Omental fat pad (tissue), 4 donors: ENCODE results near the gene LRCH1. TPM values are rescaled to one million over a fixed set of nuclear protein-coding genes. Genes with fewer than 3 reads are reported as not detected.

Source experiments
- ATAC-seq: fragments of 150-250 bp; one replicate; pipeline ENCODE4 v1.9.1; 2016; ENCODE audit warnings: mild to moderate bottlenecking, moderate library complexity; ENCODE audit not compliant: low FRiP score
- DNase-seq: peaks from one replicate; pipeline ENCODE4 v3.0.0-alpha.2; 2019; ENCODE audit warnings: low spot score
- CTCF ChIP-seq, 3 donors: fragments of 450-650 bp; IDR thresholded peaks; one replicate each; pipeline ENCODE4 v1.5.1; 2016 to 2017; ENCODE audit warnings: antibody characterized with exemption in 3 of 3, mild to moderate bottlenecking in 3 of 3, moderate library complexity in 2 of 3
- total RNA-seq, 4 donors: library from RNA; depleted of rRNA; stranded (reverse); fragments of >200 nt; gene quantifications; one replicate each; pipeline ENCODE4 v1.1.0, GENCODE V29; 2016

LRCH1 gene
- total RNA-seq, 4 donors from 2014 or later = 9.7 to 43.7 (median 16.5) TPM

GRCh38 chr13:46604226-46604990, 51.4 kb downstream of the LRCH1 start:
- no peak for TF ChIP-seq CTCF (IDR thresholded peaks at IDR 0.05)
- no peak for DNase-seq
- ATAC-seq = no peak

- ATAC-seq = no peak
- TF ChIP-seq CTCF (IDR thresholded peaks at IDR 0.05) = no peak
- no peak for DNase-seq
Observed at GRCh38 chr13:46605076-46605824, 52.3 kb downstream of the LRCH1 start.

GRCh38 chr13:46605825-46606554, 53.0 kb downstream of the LRCH1 start:
- DNase-seq = no peak
- no peak for ATAC-seq
- TF ChIP-seq CTCF (IDR thresholded peaks at IDR 0.05) = no peak

- no peak for ATAC-seq
- DNase-seq = no peak
- TF ChIP-seq CTCF (IDR thresholded peaks at IDR 0.05) = no peak
Observed at GRCh38 chr13:46606970-46607369, 54.0 kb downstream of the LRCH1 start.

- ATAC-seq = no peak
- TF ChIP-seq CTCF (IDR thresholded peaks at IDR 0.05) = no peak
- DNase-seq = no peak
Observed at GRCh38 chr13:46607768-46608564, 55.0 kb downstream of the LRCH1 start.

GRCh38 chr13:46609052-46609451, 56.1 kb downstream of the LRCH1 start:
- TF ChIP-seq CTCF (IDR thresholded peaks at IDR 0.05) = no peak
- ATAC-seq (no peak), DNase-seq (no peak)
